Measurements from ENCODE around the gene SARDH. TPM values are rescaled to one million over a fixed set of nuclear protein-coding genes. Genes with fewer than 3 reads are reported as not detected.

The SARDH gene
- total and polyA plus RNA-seq, 9 donors, result 2.5 to 10.0 (median 3.3) TPM

DNA sequence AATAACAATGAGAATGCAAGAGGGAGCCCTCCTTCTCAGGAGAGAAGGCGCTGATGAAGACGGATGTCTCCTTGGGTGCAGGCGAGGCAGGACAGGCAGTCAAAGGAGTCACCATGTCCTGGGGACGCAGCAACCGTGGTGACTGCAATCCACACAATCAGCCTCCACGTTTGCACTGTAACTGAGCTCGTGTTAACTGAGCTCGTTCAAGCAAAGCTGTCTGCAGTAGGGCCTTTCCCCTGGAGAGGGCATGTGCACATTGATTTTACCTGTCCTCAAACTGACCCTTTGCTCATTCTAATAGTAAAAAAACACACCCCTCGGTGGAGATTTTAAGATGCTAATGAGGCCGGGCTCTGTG, 2.8 kb downstream of the SARDH start:
- WGBS, 3 donors, result 76 to 86% (median 79%) methylated on average over 10 of the region's 10 CpGs
- H3K36me3 ChIP-seq, result no peaks in the 10 kb centered on the region

DNA sequence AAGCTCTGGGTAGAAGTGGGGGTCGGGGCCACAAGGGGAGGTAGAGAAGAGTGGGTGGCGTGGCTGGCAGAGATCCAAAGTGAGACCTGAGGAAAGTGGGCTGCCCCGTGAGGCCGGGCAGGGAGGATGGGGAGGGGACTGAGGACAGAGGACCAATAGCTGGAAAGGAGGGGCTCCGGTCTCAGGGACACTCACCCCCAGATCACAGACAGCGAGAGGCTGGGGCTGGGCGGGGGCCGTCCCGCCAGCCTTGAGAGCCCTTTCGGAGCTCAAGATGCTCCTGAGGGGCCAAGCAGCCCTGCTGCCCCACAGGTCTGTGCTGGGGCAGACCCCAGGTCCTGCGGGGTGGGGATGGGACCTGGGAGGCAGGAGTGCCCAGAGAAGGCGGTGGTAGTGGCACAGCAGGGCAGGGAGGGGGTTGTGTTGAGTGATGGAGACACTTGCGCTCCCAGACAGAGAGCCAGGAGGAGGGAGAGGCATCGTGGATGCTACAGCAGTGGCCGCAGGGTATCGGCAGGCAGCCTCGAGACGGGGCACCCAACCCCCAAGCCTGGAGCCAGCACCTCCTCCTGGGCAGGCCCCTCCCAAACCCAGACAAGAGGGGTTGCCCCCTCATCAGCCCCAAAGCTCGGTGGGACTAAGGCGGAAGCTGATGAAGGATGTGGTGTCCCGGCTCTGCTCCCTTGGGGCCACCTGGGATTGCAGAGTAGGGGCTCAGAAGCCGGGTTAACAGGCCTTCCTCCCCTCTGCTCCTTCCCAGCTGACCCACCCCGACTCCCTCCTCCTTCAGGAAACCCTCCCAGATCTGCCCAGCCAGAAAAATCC, 3.4 kb downstream of the SARDH start:
- WGBS, 3 donors, result 80 to 85% (median 80%) methylated on average over 23 of the region's 23 CpGs
- Histone ChIP-seq H3K4me3 (no peak overlapping the region), H3K9me3 (no peaks in the 10 kb centered on the region), H3K27ac (no peak overlapping the region), H3K36me3 (no peaks in the 10 kb centered on the region), H3K27me3 (no peaks in the 10 kb centered on the region), H3K4me1 (ENCODE audit: insufficient read depth) (peaks cover 6% of the 10 kb centered on the region)
- intact Hi-C loops (cut with DNase I), result no loop called here
- TF ChIP-seq EP300 (IDR thresholded peaks at IDR 0.05), result no peak
- TF ChIP-seq, protein P1, sequence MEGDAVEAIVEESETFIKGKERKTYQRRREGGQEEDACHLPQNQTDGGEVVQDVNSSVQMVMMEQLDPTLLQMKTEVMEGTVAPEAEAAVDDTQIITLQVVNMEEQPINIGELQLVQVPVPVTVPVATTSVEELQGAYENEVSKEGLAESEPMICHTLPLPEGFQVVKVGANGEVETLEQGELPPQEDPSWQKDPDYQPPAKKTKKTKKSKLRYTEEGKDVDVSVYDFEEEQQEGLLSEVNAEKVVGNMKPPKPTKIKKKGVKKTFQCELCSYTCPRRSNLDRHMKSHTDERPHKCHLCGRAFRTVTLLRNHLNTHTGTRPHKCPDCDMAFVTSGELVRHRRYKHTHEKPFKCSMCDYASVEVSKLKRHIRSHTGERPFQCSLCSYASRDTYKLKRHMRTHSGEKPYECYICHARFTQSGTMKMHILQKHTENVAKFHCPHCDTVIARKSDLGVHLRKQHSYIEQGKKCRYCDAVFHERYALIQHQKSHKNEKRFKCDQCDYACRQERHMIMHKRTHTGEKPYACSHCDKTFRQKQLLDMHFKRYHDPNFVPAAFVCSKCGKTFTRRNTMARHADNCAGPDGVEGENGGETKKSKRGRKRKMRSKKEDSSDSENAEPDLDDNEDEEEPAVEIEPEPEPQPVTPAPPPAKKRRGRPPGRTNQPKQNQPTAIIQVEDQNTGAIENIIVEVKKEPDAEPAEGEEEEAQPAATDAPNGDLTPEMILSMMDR (IDR thresholded peaks at IDR 0.05), result no peak
- no peak for TF ChIP-seq POLR2A (IDR thresholded peaks at IDR 0.05)
- DNase-seq, result peak in 1 of 5 donors; percentile 34

More for the DNA sequence above, 2.8 kb downstream of the SARDH start:
- no peaks in the 10 kb centered on the region for H3K9me3 ChIP-seq
- H3K27ac ChIP-seq, result no peak overlapping the region
- no peaks in the 10 kb centered on the region for H3K27me3 ChIP-seq
- H3K4me1 ChIP-seq (ENCODE audit: insufficient read depth), result peaks cover 6% of the 10 kb centered on the region
- no peak for DNase-seq
- no peak overlapping the region for H3K4me3 ChIP-seq
- TF ChIP-seq, protein P1 (IDR thresholded peaks at IDR 0.05), result no peak
- TF ChIP-seq POLR2A (IDR thresholded peaks at IDR 0.05), result no peak
- TF ChIP-seq EP300 (IDR thresholded peaks at IDR 0.05), result no peak
- intact Hi-C loops (cut with DNase I), result no loop called here

DNA sequence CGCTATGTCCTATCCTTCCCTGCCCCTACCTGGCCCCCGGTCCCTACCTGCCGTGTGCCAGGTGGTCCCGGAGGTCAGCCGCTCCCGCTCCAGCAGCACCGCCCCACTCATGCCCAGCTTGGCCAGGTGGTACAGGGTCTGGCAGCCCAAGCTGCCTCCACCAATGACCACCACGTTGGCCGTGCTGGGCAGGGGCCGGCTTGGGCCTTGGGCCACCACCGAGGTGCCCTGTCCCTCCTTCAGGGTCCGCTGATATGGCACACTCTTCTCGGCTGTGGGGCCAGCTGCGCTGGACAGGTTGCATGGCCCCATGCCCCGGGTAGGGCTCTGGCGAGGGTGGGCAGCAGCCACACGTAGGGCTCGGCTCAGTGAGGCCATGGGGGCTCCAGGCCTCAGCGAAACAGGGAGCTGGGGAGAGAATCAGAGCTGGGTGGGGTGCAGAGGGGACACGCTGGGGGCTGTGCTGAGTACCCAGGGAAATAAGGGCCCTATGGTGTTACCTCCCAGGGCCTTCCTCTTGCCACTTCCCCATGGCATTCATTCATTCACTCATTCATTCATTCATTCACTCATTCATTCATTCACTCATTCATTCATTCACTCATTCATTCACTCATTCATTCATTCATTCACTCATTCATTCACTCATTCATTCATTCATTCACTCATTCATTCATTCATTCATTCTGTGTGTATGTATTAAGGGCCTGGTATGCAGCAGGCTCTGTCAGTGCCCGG, 4.2 kb downstream of the SARDH start:
- no peak overlapping the region for H3K27ac ChIP-seq
- H3K9me3 ChIP-seq, result no peaks in the 10 kb centered on the region
- H3K27me3 ChIP-seq, result no peaks in the 10 kb centered on the region
- peak in 1 of 5 donors; percentile 34 for DNase-seq
- no peaks in the 10 kb centered on the region for H3K36me3 ChIP-seq
- intact Hi-C loops (cut with DNase I), result no loop called here
- 85 to 92% (median 90%) methylated on average over 21 of the region's 21 CpGs for WGBS, 3 donors
- H3K4me3 ChIP-seq, result no peak overlapping the region
- peaks cover 6% of the 10 kb centered on the region for H3K4me1 ChIP-seq (ENCODE audit: insufficient read depth)
- TF ChIP-seq, protein P1 (IDR thresholded peaks at IDR 0.05), result no peak
- TF ChIP-seq EP300 (IDR thresholded peaks at IDR 0.05), result no peak
- no peak for TF ChIP-seq POLR2A (IDR thresholded peaks at IDR 0.05)

DNA sequence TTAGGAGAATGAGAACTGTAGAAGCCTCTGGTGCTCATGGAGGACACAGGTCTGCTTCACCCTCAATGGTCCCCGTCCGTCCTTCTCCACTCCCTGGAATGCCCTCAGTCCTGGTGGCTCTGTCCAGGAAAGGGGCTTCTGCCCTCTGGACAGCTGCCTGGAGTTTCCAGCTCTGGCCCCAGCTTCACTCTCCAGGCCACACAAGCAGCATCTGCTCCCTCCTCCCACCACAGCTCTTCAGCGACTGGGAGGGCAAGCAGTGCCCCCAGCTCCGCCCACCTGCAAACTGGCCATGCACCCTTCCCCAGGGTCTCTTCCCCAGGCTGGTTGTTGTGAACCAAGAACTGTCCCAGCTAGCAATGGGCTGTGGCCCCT, 4.7 kb downstream of the SARDH start:
- 87 to 90% (median 89%) methylated on average over 4 of the region's 4 CpGs for WGBS, 3 donors
- Histone ChIP-seq H3K4me3 (no peak overlapping the region), H3K27me3 (no peaks in the 10 kb centered on the region), H3K4me1 (ENCODE audit: insufficient read depth) (peaks cover 6% of the 10 kb centered on the region), H3K9me3 (no peaks in the 10 kb centered on the region), H3K27ac (no peak overlapping the region), H3K36me3 (no peaks in the 10 kb centered on the region)
- peak in 1 of 5 donors; percentile 10 for DNase-seq
- TF ChIP-seq EP300 (IDR thresholded peaks at IDR 0.05) (no peak), POLR2A (IDR thresholded peaks at IDR 0.05) (no peak)
- TF ChIP-seq, protein P1 (IDR thresholded peaks at IDR 0.05), result no peak
- intact Hi-C loops (cut with DNase I), result no loop called here
